ENCODE measurements around the gene ZNF74.

The ZNF74 gene

GRCh38 chr22:20434773-20435172 lies 40.8 kb downstream of the ZNF74 start:
- no peak overlapping the region for H3K9ac ChIP-seq (ENCODE audit: low read length in 2 of 2)
- H3K36me3 ChIP-seq (ENCODE audit: control insufficient read depth in 2 of 2, insufficient read depth in 2 of 2, low read length in 2 of 2) = no peaks in the 10 kb centered on the region
- no peak overlapping the region for H3K4me3 ChIP-seq (ENCODE audit: low read length in 2 of 2)
- H3K27ac ChIP-seq (ENCODE audit: low read length) = no peak overlapping the region
- no peaks in the 10 kb centered on the region for H3K9me3 ChIP-seq (ENCODE audit: control insufficient read depth in 2 of 2, low read length in 2 of 2)
- peaks cover 59% of the 10 kb centered on the region for H3K4me1 ChIP-seq (ENCODE audit: control insufficient read depth, insufficient read depth, low read length)
- peaks cover 0 to 3% of the 10 kb centered on the region in 2 donors for H3K27me3 ChIP-seq (ENCODE audit: control insufficient read depth in 1 of 2, insufficient read depth in 2 of 2, low read length in 2 of 2)

- Histone ChIP-seq H3K4me1 (ENCODE audit: control insufficient read depth, insufficient read depth, low read length) (peaks cover 53% of the 10 kb centered on the region), H3K36me3 (ENCODE audit: control insufficient read depth in 2 of 2, insufficient read depth in 2 of 2, low read length in 2 of 2) (no peaks in the 10 kb centered on the region), H3K9ac (ENCODE audit: low read length in 2 of 2) (peak overlapping the region; percentile 42 to 58), H3K9me3 (ENCODE audit: control insufficient read depth in 2 of 2, low read length in 2 of 2) (no peaks in the 10 kb centered on the region), H3K27me3 (ENCODE audit: control insufficient read depth in 1 of 2, insufficient read depth in 2 of 2, low read length in 2 of 2) (peaks cover 0 to 3% of the 10 kb centered on the region in 2 donors), H3K4me3 (ENCODE audit: low read length in 2 of 2) (peak overlapping the region; percentile 57 to 86), H3K27ac (ENCODE audit: low read length) (no peak overlapping the region)
These were observed 41.7 kb downstream of the ZNF74 start for GRCh38 chr22:20435436-20436306.

GRCh38 chr22:20436307-20436767 lies 42.4 kb downstream of the ZNF74 start:
- Histone ChIP-seq H3K9ac (ENCODE audit: low read length in 2 of 2) (peak overlapping the region; percentile 42 to 55), H3K27me3 (ENCODE audit: control insufficient read depth in 1 of 2, insufficient read depth in 2 of 2, low read length in 2 of 2) (peaks cover 0 to 3% of the 10 kb centered on the region in 2 donors), H3K4me3 (ENCODE audit: low read length in 2 of 2) (peak overlapping the region; percentile 86), H3K9me3 (ENCODE audit: control insufficient read depth in 2 of 2, low read length in 2 of 2) (no peaks in the 10 kb centered on the region), H3K27ac (ENCODE audit: low read length) (no peak overlapping the region), H3K4me1 (ENCODE audit: control insufficient read depth, insufficient read depth, low read length) (peaks cover 46% of the 10 kb centered on the region), H3K36me3 (ENCODE audit: control insufficient read depth in 2 of 2, insufficient read depth in 2 of 2, low read length in 2 of 2) (no peaks in the 10 kb centered on the region)

GRCh38 chr22:20436768-20437612 lies 43.0 kb downstream of the ZNF74 start:
- H3K4me3 ChIP-seq (ENCODE audit: low read length in 2 of 2) = peak overlapping the region; percentile 86
- H3K4me1 ChIP-seq (ENCODE audit: control insufficient read depth, insufficient read depth, low read length) = peaks cover 42% of the 10 kb centered on the region
- peaks cover 0 to under 1% of the 10 kb centered on the region in 2 donors for H3K27me3 ChIP-seq (ENCODE audit: control insufficient read depth in 1 of 2, insufficient read depth in 2 of 2, low read length in 2 of 2)
- H3K9ac ChIP-seq (ENCODE audit: low read length in 2 of 2) = peak overlapping the region; percentile 57 to 75
- H3K36me3 ChIP-seq (ENCODE audit: control insufficient read depth in 2 of 2, insufficient read depth in 2 of 2, low read length in 2 of 2) = no peaks in the 10 kb centered on the region
- peak overlapping the region; percentile 58 for H3K27ac ChIP-seq (ENCODE audit: low read length)
- no peaks in the 10 kb centered on the region for H3K9me3 ChIP-seq (ENCODE audit: control insufficient read depth in 2 of 2, low read length in 2 of 2)

GRCh38 chr22:20437613-20438426 lies 43.9 kb downstream of the ZNF74 start, which contains the start of gene SCARF2:
TSS of gene SCARF2 (minus strand) at chr22:20437825. CDS start at chr22:20437754, 71 bp downstream.
- Histone ChIP-seq H3K36me3 (ENCODE audit: control insufficient read depth in 2 of 2, insufficient read depth in 2 of 2, low read length in 2 of 2) (peaks cover 7 to 8% of the 10 kb centered on the region in 2 donors), H3K27me3 (ENCODE audit: control insufficient read depth in 1 of 2, insufficient read depth in 2 of 2, low read length in 2 of 2) (no peaks in the 10 kb centered on the region), H3K27ac (ENCODE audit: low read length) (peak within 1 kb of the TSS; percentile 81), H3K9me3 (ENCODE audit: control insufficient read depth in 2 of 2, low read length in 2 of 2) (no peaks in the 10 kb centered on the region), H3K4me3 (ENCODE audit: low read length in 2 of 2) (peak within 1 kb of the TSS; percentile 86), H3K4me1 (ENCODE audit: control insufficient read depth, insufficient read depth, low read length) (peaks cover 42% of the 10 kb centered on the region), H3K9ac (ENCODE audit: low read length in 2 of 2) (peak within 1 kb of the TSS; percentile 81 to 89)

- Histone ChIP-seq H3K9me3 (ENCODE audit: control insufficient read depth in 2 of 2, low read length in 2 of 2) (no peaks in the 10 kb centered on the region), H3K36me3 (ENCODE audit: control insufficient read depth in 2 of 2, insufficient read depth in 2 of 2, low read length in 2 of 2) (peaks cover 7 to 11% of the 10 kb centered on the region in 2 donors), H3K27ac (ENCODE audit: low read length) (peak overlapping the region; percentile 81), H3K27me3 (ENCODE audit: control insufficient read depth in 1 of 2, insufficient read depth in 2 of 2, low read length in 2 of 2) (no peaks in the 10 kb centered on the region), H3K9ac (ENCODE audit: low read length in 2 of 2) (peak overlapping the region; percentile 81 to 89), H3K4me3 (ENCODE audit: low read length in 2 of 2) (peak overlapping the region; percentile 65 to 86), H3K4me1 (ENCODE audit: control insufficient read depth, insufficient read depth, low read length) (peaks cover 42% of the 10 kb centered on the region)
These were observed 44.4 kb downstream of the ZNF74 start for GRCh38 chr22:20438427-20438677.

GRCh38 chr22:20438678-20439492 lies 44.9 kb downstream of the ZNF74 start:
- no peaks in the 10 kb centered on the region for H3K9me3 ChIP-seq (ENCODE audit: control insufficient read depth in 2 of 2, low read length in 2 of 2)
- peak overlapping the region; percentile 81 to 89 for H3K9ac ChIP-seq (ENCODE audit: low read length in 2 of 2)
- peaks cover 7 to 11% of the 10 kb centered on the region in 2 donors for H3K36me3 ChIP-seq (ENCODE audit: control insufficient read depth in 2 of 2, insufficient read depth in 2 of 2, low read length in 2 of 2)
- H3K27me3 ChIP-seq (ENCODE audit: control insufficient read depth in 1 of 2, insufficient read depth in 2 of 2, low read length in 2 of 2) = no peaks in the 10 kb centered on the region
- peaks cover 42% of the 10 kb centered on the region for H3K4me1 ChIP-seq (ENCODE audit: control insufficient read depth, insufficient read depth, low read length)
- peak overlapping the region; percentile 65 to 86 for H3K4me3 ChIP-seq (ENCODE audit: low read length in 2 of 2)
- H3K27ac ChIP-seq (ENCODE audit: low read length) = peak overlapping the region; percentile 81

- no peak overlapping the region for H3K27ac ChIP-seq (ENCODE audit: low read length)
- no peak overlapping the region for H3K9ac ChIP-seq (ENCODE audit: low read length in 2 of 2)
- H3K36me3 ChIP-seq (ENCODE audit: control insufficient read depth in 2 of 2, insufficient read depth in 2 of 2, low read length in 2 of 2) = peaks cover 11 to 17% of the 10 kb centered on the region in 2 donors
- peaks cover 38% of the 10 kb centered on the region for H3K4me1 ChIP-seq (ENCODE audit: control insufficient read depth, insufficient read depth, low read length)
- H3K9me3 ChIP-seq (ENCODE audit: control insufficient read depth in 2 of 2, low read length in 2 of 2) = no peaks in the 10 kb centered on the region
- H3K4me3 ChIP-seq (ENCODE audit: low read length in 2 of 2) = no peak overlapping the region
- H3K27me3 ChIP-seq (ENCODE audit: control insufficient read depth in 1 of 2, insufficient read depth in 2 of 2, low read length in 2 of 2) = no peaks in the 10 kb centered on the region
These were observed 45.6 kb downstream of the ZNF74 start for GRCh38 chr22:20439556-20439927.

- no peaks in the 10 kb centered on the region for H3K9me3 ChIP-seq (ENCODE audit: control insufficient read depth in 2 of 2, low read length in 2 of 2)
- H3K4me1 ChIP-seq (ENCODE audit: control insufficient read depth, insufficient read depth, low read length) = peaks cover 33% of the 10 kb centered on the region
- H3K4me3 ChIP-seq (ENCODE audit: low read length in 2 of 2) = no peak overlapping the region
- no peaks in the 10 kb centered on the region for H3K27me3 ChIP-seq (ENCODE audit: control insufficient read depth in 1 of 2, insufficient read depth in 2 of 2, low read length in 2 of 2)
- peaks cover 11 to 20% of the 10 kb centered on the region in 2 donors for H3K36me3 ChIP-seq (ENCODE audit: control insufficient read depth in 2 of 2, insufficient read depth in 2 of 2, low read length in 2 of 2)
- H3K9ac ChIP-seq (ENCODE audit: low read length in 2 of 2) = no peak overlapping the region
- no peak overlapping the region for H3K27ac ChIP-seq (ENCODE audit: low read length)
These were observed 46.1 kb downstream of the ZNF74 start for GRCh38 chr22:20439928-20440575.
